ENCODE data around the gene PPFIBP1.
A peak's percentile ranks its signal among the peaks of the same experiment; 100 is the strongest.

PPFIBP1 gene

DNA sequence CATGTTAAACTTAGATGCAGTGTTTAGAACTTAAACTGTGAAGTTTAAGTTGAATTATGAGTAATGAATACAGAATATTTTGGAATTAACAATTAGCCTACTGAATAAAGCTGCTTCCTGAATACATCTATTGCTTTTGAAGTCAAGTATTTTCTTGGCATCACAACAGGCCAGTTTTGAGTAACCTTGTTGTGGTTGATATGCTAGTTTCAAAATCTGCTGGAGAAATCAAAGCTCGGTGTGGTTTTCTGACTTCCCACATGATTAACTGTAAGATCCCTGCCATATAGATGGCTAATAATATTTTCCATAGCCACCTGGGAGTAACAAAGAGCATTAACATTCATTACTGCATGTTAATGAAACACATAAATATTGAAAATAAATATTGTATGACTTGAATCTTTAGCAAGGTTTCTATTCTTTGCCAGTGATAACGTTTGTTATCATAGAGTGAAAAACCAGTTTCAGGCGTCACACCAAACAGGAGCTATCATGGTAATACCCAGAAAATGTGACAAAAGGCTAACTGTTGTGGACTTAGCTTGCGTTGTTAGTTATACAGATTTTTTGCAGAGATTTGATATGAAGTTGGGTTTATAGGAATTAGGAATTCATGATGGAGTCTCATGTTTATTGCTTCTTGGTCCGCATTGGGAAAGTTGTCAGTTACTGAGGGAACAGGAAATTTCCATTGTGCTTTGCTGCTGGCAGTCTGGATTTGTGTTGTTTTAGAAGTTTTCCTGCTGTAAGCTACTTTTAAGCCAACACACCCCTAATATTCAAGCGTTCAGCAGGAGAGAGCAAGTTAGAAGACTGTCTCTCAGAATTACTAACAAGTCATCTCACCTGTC, 32.1 kb downstream of the PPFIBP1 start:
- in situ Hi-C loops (cut with HindIII; ENCODE audit: low sequenced_read_pairs) = no loop called here
- peak; percentile 69 for DNase-seq (ENCODE audit: low read depth, low spot score)
- H3K4me3 ChIP-seq (ENCODE audit: low read depth, low read length) = no peak overlapping the region
- TF ChIP-seq, protein P1, sequence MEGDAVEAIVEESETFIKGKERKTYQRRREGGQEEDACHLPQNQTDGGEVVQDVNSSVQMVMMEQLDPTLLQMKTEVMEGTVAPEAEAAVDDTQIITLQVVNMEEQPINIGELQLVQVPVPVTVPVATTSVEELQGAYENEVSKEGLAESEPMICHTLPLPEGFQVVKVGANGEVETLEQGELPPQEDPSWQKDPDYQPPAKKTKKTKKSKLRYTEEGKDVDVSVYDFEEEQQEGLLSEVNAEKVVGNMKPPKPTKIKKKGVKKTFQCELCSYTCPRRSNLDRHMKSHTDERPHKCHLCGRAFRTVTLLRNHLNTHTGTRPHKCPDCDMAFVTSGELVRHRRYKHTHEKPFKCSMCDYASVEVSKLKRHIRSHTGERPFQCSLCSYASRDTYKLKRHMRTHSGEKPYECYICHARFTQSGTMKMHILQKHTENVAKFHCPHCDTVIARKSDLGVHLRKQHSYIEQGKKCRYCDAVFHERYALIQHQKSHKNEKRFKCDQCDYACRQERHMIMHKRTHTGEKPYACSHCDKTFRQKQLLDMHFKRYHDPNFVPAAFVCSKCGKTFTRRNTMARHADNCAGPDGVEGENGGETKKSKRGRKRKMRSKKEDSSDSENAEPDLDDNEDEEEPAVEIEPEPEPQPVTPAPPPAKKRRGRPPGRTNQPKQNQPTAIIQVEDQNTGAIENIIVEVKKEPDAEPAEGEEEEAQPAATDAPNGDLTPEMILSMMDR (IDR thresholded peaks at IDR 0.05; ENCODE audit: low read depth, low read length) = no peak

DNA sequence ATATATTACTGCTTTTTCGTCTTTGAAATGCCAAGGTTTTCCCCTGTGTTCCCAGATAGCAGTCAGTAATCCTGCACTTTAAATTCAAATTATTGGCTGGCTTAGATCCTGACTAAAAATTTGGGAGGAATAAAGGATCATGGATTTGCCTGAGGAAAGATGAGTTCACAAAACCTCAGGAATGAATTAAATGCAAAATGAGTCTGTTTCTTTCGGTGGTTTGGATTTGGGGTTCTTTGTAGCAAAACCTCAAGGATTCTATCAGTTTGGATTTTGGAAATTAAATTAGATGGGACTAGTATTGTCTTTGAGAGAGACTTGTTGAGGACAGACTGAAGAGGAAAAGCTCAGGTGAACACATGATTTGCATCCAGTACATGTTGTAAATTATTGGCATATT, 36.1 kb downstream of the PPFIBP1 start:
- no peak overlapping the region for H3K4me3 ChIP-seq (ENCODE audit: low read depth, low read length)
- DNase-seq (ENCODE audit: low read depth, low spot score) = no peak
- TF ChIP-seq, protein P1 (IDR thresholded peaks at IDR 0.05; ENCODE audit: low read depth, low read length) = no peak
- in situ Hi-C loops (cut with HindIII; ENCODE audit: low sequenced_read_pairs) = no loop called here

DNA sequence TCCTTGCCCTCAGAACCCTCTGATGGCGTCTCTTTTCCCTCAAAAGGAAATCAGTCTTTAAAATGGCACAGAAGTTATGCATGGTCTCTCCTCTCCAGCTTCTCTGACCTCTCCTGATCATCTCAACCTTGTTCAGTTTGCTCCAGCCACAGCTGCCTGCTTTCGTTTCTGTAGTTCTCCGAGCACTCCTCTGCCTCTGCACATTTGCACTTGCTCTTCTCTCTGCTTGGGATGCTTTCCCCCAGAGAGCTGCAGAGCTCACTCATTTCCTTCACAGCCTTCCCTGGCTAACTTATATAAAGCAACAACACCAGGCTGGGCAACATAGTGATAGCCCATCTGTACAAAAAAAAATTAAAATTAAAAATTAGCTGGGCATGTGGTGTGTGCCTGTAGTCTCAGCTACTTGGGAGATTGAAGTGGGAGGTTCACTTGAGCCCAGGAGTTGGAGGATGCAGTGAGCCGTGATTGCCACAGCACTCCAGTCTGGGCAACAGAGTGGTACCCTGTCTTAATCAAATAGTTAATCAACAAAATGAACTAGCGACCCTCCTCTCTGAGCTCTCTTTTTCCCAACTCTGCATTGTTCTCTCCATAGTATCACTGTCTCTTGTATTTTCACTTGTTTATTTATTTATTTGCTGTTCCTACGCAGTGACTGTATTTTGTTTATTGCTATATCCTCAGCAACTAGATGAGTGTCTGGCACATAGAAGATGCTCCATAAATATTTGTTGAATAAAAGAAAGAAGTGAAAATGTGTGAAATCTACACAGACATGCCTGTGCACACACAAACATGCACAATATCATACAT, 37.7 kb downstream of the PPFIBP1 start:
- in situ Hi-C loops (cut with HindIII; ENCODE audit: low sequenced_read_pairs) = no loop called here

DNA sequence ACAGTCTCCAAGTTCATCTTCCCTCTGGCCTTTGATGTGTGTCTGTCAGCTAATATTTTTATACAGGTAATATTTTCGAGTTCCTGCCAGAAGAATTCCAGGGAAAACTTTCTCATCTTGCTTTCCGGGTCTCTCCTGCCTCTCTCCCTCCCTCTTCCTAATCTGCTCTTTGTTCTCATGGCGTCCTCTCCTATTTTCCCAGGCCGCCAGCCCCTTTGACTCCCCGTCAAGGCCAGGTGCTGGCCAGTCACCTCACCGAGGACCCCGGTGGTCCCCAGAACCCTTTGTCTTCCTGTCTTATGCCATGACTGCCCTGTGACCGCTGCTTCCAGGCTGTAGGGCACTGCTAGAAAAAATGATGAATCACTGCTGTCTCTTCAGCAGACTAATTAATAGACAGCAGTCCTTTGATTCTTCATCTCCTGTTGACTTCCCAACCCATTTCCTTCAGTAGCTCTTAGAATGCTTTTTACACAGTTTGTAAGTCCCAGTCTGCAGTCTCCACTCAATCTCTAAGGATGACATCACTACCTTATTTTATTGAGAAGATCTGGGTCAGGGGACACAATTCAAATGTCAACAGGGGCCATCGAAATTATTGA, 40.7 kb downstream of the PPFIBP1 start:
- in situ Hi-C loops (cut with HindIII; ENCODE audit: low sequenced_read_pairs) = no loop called here
- TF ChIP-seq, protein P1 (IDR thresholded peaks at IDR 0.05; ENCODE audit: low read depth, low read length) = no peak
- no peak for DNase-seq (ENCODE audit: low read depth, low spot score)
- no peak overlapping the region for H3K4me3 ChIP-seq (ENCODE audit: low read depth, low read length)

More for the DNA sequence above, 37.7 kb downstream of the PPFIBP1 start:
- no peak for DNase-seq (ENCODE audit: low read depth, low spot score)
- TF ChIP-seq, protein P1 (IDR thresholded peaks at IDR 0.05; ENCODE audit: low read depth, low read length) = no peak
- H3K4me3 ChIP-seq (ENCODE audit: low read depth, low read length) = no peak overlapping the region

DNA sequence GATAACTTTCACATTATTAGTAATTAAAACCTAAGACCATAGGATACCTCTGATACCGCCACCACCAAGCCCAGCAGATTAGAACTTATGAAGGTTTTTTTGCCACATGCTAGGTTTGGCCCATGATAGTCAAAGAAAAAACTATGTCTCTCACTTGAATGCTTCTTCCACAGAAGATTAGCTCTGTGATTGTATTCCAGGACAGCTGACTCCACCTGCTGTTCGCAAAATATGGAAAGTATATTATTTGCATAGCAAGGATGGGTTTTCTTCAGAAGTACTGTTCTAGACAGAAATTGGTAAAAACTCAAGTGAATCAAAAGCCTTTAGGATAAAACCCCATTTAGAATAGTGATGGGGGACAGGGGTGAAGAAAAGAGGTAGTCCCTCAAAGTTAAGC, 42.2 kb downstream of the PPFIBP1 start:
- no peak for DNase-seq (ENCODE audit: low read depth, low spot score)
- no peak overlapping the region for H3K4me3 ChIP-seq (ENCODE audit: low read depth, low read length)
- in situ Hi-C loops (cut with HindIII; ENCODE audit: low sequenced_read_pairs) = no loop called here
- TF ChIP-seq, protein P1 (IDR thresholded peaks at IDR 0.05; ENCODE audit: low read depth, low read length) = peak; percentile 3

DNA sequence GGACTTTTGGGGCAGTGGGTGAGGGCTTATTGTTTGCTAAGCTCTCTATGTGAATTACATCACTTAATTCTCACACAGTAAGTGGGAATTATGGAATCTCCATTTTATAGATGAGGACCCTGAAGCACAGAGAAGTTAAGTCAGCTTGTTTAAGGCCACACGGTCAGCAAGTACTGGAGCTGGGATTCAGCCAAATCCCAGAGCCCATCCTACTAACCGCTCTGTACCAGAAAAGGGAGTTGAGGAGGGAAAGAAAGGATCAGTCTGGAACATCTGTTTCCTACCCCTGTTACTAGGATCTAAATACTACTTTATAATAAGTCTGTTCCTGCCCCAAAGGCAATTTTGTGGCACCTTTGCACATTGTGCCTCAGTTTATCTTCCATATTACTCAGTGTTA, 42.6 kb downstream of the PPFIBP1 start:
- in situ Hi-C loops (cut with HindIII; ENCODE audit: low sequenced_read_pairs) = no loop called here
- no peak overlapping the region for H3K4me3 ChIP-seq (ENCODE audit: low read depth, low read length)
- TF ChIP-seq, protein P1 (IDR thresholded peaks at IDR 0.05; ENCODE audit: low read depth, low read length) = no peak
- no peak for DNase-seq (ENCODE audit: low read depth, low spot score)
